Osteocyte (in vitro differentiated cells): ENCODE data around the gene TIMM10B. TPM values are rescaled to one million over a fixed set of nuclear protein-coding genes. Genes with fewer than 3 reads are reported as not detected.

Source experiments
- DNase-seq: peaks from one replicate; pipeline ENCODE4 v3.0.0; 2021; ENCODE audit warnings: mixed read lengths; ENCODE audit not compliant: unreplicated experiment; ENCODE audit errors: extremely low spot score
- H3K27ac Mint-ChIP-seq: one replicate; pipeline ENCODE4 v1.8.0; 2021; ENCODE audit warnings: mild to moderate bottlenecking, mixed read lengths; ENCODE audit not compliant: unreplicated experiment
- H3K27me3 Mint-ChIP-seq: one replicate; pipeline ENCODE4 v1.8.0; 2021; ENCODE audit warnings: mixed read lengths; ENCODE audit not compliant: unreplicated experiment
- H3K36me3 Mint-ChIP-seq: one replicate; pipeline ENCODE4 v1.8.0; 2021; ENCODE audit warnings: mixed read lengths; ENCODE audit not compliant: unreplicated experiment
- H3K4me1 Mint-ChIP-seq: one replicate; pipeline ENCODE4 v1.8.0; 2021; ENCODE audit warnings: mixed read lengths; ENCODE audit not compliant: unreplicated experiment
- H3K4me3 Mint-ChIP-seq: one replicate; pipeline ENCODE4 v1.8.0; 2021; ENCODE audit warnings: mild to moderate bottlenecking, moderate library complexity, mixed read lengths; ENCODE audit not compliant: unreplicated experiment
- H3K9me3 Mint-ChIP-seq: one replicate; pipeline ENCODE4 v1.8.0; 2021; ENCODE audit warnings: mixed read lengths; ENCODE audit not compliant: unreplicated experiment
- total RNA-seq: library from RNA; stranded (reverse); gene quantifications from 2 replicates; pipeline ENCODE4 v1.2.1, GENCODE V29; 2021
- TF ChIP-seq, protein P1 (sequence below): fragments of 200-600 bp; sonication (generic); IDR thresholded peaks from 2 replicates; pipeline ENCODE4 v1.5.0; 2021; ENCODE audit warnings: antibody characterized with exemption, mild to moderate bottlenecking, moderate library complexity

Gene TIMM10B
- total RNA-seq, 1 donor from 2014 or later = 27.0 TPM

DNA sequence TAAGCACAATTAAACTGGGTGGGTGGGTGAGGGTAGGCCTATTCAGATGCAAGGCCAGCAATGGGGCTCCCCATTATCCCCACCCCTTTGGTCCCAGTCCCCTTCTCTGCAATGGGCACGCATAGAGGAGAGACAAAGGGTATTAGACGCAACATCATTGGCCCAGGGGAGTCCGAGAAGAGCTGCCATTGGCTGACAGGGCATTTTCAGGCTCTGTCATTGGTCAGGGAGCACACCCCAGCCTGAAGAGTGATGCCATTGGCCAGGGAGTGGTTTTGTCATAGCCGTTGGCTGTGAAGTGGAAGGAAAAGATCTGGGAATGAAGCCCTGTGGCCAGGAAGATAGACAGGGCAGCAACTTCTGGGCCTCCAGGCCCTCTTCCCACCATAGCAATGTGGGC lies 4.7 kb upstream of the TIMM10B start:
- Mint-ChIP-seq H3K4me3 (no peak overlapping the region), H3K27me3 (no peaks in the 10 kb centered on the region), H3K36me3 (peaks cover 18% of the 10 kb centered on the region), H3K27ac (no peak overlapping the region), H3K9me3 (no peaks in the 10 kb centered on the region), H3K4me1 (peaks cover 45% of the 10 kb centered on the region)
- DNase-seq = no peak
- TF ChIP-seq, protein P1, sequence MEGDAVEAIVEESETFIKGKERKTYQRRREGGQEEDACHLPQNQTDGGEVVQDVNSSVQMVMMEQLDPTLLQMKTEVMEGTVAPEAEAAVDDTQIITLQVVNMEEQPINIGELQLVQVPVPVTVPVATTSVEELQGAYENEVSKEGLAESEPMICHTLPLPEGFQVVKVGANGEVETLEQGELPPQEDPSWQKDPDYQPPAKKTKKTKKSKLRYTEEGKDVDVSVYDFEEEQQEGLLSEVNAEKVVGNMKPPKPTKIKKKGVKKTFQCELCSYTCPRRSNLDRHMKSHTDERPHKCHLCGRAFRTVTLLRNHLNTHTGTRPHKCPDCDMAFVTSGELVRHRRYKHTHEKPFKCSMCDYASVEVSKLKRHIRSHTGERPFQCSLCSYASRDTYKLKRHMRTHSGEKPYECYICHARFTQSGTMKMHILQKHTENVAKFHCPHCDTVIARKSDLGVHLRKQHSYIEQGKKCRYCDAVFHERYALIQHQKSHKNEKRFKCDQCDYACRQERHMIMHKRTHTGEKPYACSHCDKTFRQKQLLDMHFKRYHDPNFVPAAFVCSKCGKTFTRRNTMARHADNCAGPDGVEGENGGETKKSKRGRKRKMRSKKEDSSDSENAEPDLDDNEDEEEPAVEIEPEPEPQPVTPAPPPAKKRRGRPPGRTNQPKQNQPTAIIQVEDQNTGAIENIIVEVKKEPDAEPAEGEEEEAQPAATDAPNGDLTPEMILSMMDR = no peak

- TF ChIP-seq, protein P1 = no peak
- Mint-ChIP-seq H3K27ac (peak overlapping the region; percentile 98), H3K9me3 (no peaks in the 10 kb centered on the region), H3K4me3 (peak overlapping the region; percentile 95), H3K36me3 (peaks cover 32% of the 10 kb centered on the region), H3K27me3 (no peaks in the 10 kb centered on the region), H3K4me1 (peaks cover 33% of the 10 kb centered on the region)
- DNase-seq = no peak
Observed at GRCh38 chr11:6480299-6480914, 894 bp upstream of the TIMM10B start.

GRCh38 chr11:6481924-6482275 lies 599 bp downstream of the TIMM10B start:
- H3K27me3 Mint-ChIP-seq = no peaks in the 10 kb centered on the region
- peaks cover 31% of the 10 kb centered on the region for H3K4me1 Mint-ChIP-seq
- H3K4me3 Mint-ChIP-seq = peak overlapping the region; percentile 95
- peak overlapping the region; percentile 98 for H3K27ac Mint-ChIP-seq
- no peak for DNase-seq
- peaks cover 32% of the 10 kb centered on the region for H3K36me3 Mint-ChIP-seq
- TF ChIP-seq, protein P1 = no peak
- H3K9me3 Mint-ChIP-seq = no peaks in the 10 kb centered on the region

GRCh38 chr11:6482441-6482840 lies 1.1 kb downstream of the TIMM10B start:
- Mint-ChIP-seq H3K27me3 (no peaks in the 10 kb centered on the region), H3K27ac (peak overlapping the region; percentile 98), H3K36me3 (peaks cover 30% of the 10 kb centered on the region), H3K4me1 (peaks cover 29% of the 10 kb centered on the region), H3K9me3 (no peaks in the 10 kb centered on the region), H3K4me3 (peak overlapping the region; percentile 95)
- no peak for DNase-seq
- TF ChIP-seq, protein P1 = no peak

DNA sequence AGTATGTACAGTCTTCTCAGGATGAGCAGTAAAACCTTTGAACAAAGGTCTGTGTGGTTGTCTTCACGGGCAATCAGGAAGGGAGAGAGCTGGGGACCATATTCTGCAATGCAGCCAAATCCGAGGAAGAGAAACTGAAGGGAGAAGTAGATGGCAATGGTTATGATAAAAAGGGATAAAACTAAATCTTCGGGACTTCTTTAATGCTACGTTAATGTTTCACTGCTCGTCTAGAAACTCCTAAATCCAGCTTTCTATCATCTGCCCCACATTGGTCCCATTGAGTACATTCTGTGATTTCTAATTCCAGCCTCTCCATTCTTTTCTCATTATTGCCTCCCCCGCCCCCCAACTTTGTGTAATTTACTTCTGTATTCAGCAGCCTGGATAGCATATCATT lies 1.7 kb downstream of the TIMM10B start:
- Mint-ChIP-seq H3K9me3 (no peaks in the 10 kb centered on the region), H3K4me1 (peaks cover 29% of the 10 kb centered on the region), H3K36me3 (peaks cover 26% of the 10 kb centered on the region), H3K4me3 (peak overlapping the region; percentile 95), H3K27me3 (no peaks in the 10 kb centered on the region), H3K27ac (peak overlapping the region; percentile 98)
- DNase-seq = no peak
- TF ChIP-seq, protein P1 = no peak
